ENCODE data around the gene SLIT3. TPM values are rescaled to one million over a fixed set of nuclear protein-coding genes. Genes with fewer than 3 reads are reported as not detected.

Gene SLIT3
- total RNA-seq, 2 experiments from 2014 or later, result not detected

DNA sequence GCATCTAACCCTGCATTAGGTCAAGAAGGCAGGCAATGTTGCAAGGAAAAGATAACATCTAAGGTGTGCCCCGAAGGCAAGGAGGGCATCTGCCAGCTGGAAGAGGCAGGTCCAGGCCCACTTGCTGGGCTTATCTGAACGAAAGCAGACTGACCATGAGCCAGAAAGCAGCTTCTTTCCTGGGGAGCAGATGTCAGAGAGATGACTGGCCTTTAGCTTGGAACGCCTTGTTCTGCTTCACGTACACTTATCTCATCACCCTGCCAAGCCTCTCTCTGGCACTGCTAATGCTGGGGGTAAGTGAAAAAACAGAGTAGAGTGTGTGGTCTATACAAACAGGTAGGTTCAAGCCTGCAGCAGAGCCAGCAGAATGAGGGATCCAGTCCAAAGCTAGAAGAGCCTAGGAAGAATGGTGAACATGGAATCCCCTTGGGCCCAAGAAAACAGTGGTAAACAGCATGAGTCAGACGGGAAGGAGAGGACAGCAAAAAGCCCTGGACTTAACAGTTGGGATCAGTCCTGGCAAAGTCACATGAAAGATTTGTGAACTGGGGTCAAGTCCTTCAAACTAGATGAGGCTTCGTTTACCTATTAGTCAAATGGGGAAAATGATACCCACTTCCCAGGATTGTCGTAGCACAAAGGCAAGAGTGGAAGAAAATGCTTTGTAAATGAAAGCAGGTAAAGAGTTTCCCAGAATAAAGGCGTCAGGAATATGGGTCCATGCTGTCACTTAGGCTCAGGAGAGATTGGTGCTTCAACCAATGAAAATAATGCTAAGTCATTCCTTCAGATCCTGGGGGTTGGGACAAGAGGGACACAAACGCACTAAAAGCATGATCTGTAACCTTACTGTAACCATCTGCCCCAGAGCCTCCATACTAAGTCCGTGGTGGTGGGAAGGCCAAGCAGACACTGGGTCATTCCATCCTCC lies 200.9 kb downstream of the SLIT3 start:
- Mint-ChIP-seq H3K27ac (no peak overlapping the region), H3K9me3 (peaks cover under 1% of the 10 kb centered on the region), H3K36me3 (ENCODE audit: low read depth) (no peaks in the 10 kb centered on the region), H3K4me1 (no peaks in the 10 kb centered on the region), H3K27me3 (no peaks in the 10 kb centered on the region), H3K4me3 (no peak overlapping the region)
- DNase-seq, result no peak
- CTCF ChIA-PET, result no interaction called here
- POLR2A ChIA-PET, result no interaction called here

DNA sequence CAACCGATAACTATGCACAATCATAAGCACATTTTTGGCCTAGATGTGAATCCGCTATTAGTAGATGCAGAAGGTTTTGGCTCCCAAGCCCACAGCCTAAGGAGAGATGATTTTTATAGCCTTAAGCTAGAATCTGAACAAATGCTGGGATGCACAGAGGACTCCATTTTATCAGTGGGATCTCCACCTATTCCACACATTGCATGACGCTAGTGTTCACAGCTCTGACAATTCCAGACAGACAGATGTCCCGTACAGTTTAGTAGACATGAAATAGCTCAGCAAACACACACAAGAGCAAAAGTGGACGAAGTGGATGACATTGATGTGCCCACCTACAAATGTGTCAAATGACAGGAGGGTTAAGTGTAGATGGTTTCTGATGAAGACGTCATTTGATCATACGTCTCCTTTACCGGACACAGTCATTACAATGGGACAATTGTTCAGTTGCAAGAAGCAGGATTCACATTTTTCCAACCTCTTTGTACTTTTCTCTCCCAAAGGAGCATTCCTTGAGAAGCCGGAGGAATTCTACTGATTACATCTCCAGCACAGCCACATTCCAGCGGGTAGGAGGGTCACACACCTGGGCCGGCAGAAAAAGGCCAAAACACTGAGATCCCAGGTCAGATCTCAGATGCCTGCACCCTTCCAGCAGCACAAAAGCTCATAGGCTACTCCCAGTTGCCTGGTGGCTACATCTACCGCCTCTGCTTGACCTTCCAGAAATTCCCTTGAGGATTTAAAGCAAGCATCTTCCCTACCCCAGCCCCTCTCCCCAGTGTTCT lies 202.4 kb downstream of the SLIT3 start:
- ChIA-PET CTCF (no interaction called here), POLR2A (no interaction called here)
- Mint-ChIP-seq H3K36me3 (ENCODE audit: low read depth) (no peaks in the 10 kb centered on the region), H3K27me3 (no peaks in the 10 kb centered on the region), H3K9me3 (no peaks in the 10 kb centered on the region), H3K4me3 (no peak overlapping the region), H3K4me1 (no peaks in the 10 kb centered on the region), H3K27ac (no peak overlapping the region)
- no peak for DNase-seq

DNA sequence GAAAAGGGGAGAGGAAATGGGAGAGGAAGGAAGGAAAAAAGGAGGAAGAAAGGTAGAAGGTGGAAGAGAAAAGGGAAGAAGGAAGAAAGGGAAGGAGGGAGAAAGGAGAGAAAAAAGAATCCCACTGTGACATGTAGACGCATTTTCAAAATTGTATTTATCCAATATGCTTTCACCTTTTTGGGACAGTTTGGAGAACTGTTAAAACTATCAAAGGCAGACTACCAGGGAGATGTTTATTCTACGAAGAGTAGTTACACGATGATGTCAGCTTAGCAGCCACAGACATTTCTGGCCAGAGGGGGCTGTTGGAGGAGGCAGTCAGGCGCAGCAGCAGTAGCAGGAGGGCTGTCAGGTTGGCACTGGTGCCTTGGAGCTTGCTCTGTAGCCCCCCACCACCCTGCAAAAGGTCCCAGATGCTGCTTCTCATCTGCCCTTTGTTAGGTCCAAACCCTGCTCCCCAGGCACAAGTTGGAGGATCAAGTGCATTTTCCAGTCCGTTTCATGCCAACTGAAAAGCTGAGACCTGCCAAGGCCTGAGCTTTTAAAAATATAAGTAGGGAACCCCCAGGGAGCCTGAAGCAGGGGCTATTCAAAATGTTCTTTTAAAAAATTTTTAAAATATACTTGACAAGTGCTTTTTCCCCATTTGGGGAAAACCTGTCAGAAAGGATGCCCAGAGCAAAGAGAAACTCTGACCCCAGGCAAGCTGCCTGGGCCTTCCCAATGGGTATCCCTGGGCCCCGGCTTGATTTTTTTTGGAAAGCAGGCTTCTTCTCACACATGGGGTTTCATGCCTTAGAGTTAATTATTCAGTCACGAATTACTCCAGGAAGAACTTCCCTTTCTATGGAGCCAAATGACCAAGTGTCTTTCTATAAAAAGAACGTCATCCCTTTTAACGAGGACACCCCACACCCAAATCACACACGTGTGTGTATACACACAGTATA lies 203.3 kb downstream of the SLIT3 start:
- ChIA-PET CTCF (no interaction called here), POLR2A (no interaction called here)
- H3K9me3 Mint-ChIP-seq, result no peaks in the 10 kb centered on the region
- H3K27ac Mint-ChIP-seq, result no peak overlapping the region
- DNase-seq, result no peak
- no peaks in the 10 kb centered on the region for H3K36me3 Mint-ChIP-seq (ENCODE audit: low read depth)
- H3K4me1 Mint-ChIP-seq, result no peaks in the 10 kb centered on the region
- no peak overlapping the region for H3K4me3 Mint-ChIP-seq
- H3K27me3 Mint-ChIP-seq, result no peaks in the 10 kb centered on the region

DNA sequence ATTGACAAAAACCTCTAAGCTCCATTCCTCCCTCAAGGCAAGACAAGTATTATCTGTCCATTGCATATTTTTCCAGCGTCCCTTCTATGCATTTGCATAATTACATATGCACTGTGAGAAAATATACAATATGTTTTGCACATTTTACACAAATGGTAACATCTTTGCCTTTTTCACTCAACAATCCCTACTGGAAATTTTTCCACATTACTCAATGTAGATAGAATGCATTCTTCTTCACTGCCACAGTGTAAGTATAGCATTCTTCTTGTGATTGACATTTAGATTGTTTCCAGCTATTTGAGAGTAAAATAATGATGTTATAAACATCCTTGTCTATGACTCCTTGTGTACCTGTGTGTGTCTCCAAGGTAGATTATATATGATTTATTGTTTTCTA lies 205.0 kb downstream of the SLIT3 start:
- no peaks in the 10 kb centered on the region for H3K9me3 Mint-ChIP-seq
- H3K27ac Mint-ChIP-seq, result no peak overlapping the region
- no peaks in the 10 kb centered on the region for H3K36me3 Mint-ChIP-seq (ENCODE audit: low read depth)
- ChIA-PET CTCF (no interaction called here), POLR2A (no interaction called here)
- H3K27me3 Mint-ChIP-seq, result no peaks in the 10 kb centered on the region
- no peak for DNase-seq
- H3K4me1 Mint-ChIP-seq, result no peaks in the 10 kb centered on the region
- H3K4me3 Mint-ChIP-seq, result no peak overlapping the region

DNA sequence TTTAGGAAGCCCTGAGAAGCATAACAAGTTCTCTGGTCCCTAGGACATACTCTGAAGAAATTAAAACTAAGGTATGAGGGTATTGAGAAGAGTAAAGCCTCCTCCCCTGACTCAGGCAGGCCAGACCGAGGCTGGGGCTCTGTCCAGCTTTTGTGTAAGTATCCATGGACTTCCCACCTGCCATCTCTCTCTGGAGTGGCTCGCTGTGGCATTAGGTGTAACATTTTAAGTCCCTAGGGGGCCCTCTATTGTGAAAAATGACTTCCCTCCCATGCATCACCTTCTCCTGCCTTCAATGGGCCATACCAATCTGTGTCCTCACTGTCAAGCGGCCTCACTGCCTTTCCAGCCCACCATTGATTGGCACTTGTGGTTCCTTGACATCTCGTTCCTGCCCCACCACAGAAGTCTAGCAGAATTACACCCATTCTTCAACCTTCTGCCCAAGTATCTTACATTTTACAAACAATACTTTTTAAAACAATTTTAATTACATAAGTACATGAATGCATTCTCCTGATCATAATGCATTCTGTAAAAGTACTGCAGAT lies 205.5 kb downstream of the SLIT3 start:
- Mint-ChIP-seq H3K36me3 (ENCODE audit: low read depth) (no peaks in the 10 kb centered on the region), H3K9me3 (no peaks in the 10 kb centered on the region), H3K27ac (no peak overlapping the region), H3K4me1 (no peaks in the 10 kb centered on the region), H3K4me3 (no peak overlapping the region), H3K27me3 (no peaks in the 10 kb centered on the region)
- ChIA-PET POLR2A (no interaction called here), CTCF (no interaction called here)
- no peak for DNase-seq

DNA sequence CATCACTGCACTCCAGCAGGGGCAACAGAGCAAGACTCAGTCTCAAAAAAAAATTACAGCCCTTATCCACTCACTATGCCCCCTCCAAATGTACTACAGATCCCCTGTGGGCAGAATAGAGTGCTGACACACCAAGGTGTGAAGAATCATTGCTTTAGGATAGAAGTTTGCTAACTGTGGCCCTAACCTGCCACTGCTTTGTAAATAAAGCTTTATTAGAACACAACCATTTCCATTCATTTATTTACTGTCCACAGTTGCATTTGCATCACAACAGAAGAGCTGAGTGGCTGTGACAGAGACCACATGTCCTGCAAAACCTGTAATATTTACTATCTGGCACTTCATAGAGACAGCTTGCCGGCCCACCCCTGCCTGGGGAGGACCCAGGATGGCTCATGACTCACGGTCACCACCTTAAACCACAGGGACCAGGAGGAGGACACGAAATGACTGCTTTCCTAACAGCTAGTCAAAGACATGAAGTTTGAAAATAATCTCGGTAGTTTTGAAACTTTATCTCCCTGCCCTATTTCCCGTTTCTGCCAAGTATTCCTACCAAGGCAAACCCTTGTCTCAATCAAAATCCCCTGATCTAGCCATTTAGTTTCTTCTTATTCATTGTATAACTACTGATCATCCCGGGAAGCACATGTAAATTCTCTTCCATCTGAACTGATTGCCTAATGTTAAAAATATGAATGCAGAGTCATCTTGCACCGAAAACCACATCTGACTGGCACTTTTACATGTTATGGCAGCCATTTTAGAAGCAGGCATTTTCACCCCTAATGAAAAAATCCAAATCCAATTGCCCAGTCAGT lies 206.1 kb downstream of the SLIT3 start:
- no peak for DNase-seq
- POLR2A ChIA-PET, result no interaction called here
- no peaks in the 10 kb centered on the region for H3K4me1 Mint-ChIP-seq
- H3K27me3 Mint-ChIP-seq, result no peaks in the 10 kb centered on the region
- no peak overlapping the region for H3K27ac Mint-ChIP-seq
- no peaks in the 10 kb centered on the region for H3K36me3 Mint-ChIP-seq (ENCODE audit: low read depth)
- no peak overlapping the region for H3K4me3 Mint-ChIP-seq
- no peaks in the 10 kb centered on the region for H3K9me3 Mint-ChIP-seq
- CTCF ChIA-PET, result no interaction called here

DNA sequence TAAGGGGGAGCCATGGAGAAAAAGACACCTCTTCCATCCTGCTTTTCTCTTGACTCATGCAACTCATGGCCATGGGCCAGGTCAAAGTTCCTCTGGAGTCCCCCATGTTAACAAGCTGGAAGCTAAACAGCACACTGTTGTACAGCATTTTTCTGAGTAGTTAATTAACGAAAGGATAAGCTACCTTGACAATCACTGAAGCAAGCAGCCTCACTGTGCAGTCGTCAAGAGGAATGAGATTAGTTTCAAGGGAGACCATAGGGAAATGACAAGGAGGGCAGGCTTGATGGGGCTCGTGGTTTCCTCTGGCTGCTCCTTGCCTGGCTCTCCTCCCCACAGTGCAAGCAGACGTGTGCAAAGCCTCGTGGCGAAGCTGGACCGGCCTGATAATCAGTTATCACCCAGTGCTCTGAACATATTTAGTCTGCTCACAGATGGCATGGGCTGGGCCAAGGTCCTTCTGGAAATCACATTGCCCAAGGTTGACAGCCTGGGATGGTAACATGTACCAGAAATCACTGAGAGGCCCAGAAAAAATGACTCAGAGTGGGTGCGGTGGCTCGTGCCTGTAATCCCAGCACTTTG lies 209.5 kb downstream of the SLIT3 start:
- CTCF ChIA-PET, result no interaction called here
- POLR2A ChIA-PET, result no interaction called here
- H3K9me3 Mint-ChIP-seq, result no peaks in the 10 kb centered on the region
- H3K4me1 Mint-ChIP-seq, result no peaks in the 10 kb centered on the region
- H3K27me3 Mint-ChIP-seq, result no peaks in the 10 kb centered on the region
- H3K27ac Mint-ChIP-seq, result no peak overlapping the region
- no peak overlapping the region for H3K4me3 Mint-ChIP-seq
- no peaks in the 10 kb centered on the region for H3K36me3 Mint-ChIP-seq (ENCODE audit: low read depth)
- DNase-seq, result no peak

DNA sequence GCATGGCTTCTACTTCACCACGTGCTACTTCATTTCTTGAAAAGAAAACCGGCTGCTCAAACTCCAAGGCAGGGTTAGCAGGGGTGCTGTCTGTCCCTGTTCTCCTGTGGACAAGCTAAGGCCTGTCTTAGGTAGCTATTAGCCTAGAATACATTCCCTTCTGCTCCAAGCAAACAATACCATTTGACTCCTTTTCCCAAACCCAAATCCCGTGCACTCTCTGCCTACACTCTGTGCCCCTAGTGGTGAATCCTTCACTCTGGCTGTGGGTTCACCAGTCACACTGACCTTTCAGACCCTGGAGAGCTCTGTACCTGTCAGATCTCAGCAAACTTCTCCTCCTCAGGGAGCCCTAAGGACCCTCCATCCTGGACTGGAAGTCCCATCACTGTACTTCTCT lies 211.6 kb downstream of the SLIT3 start:
- H3K27me3 Mint-ChIP-seq, result no peaks in the 10 kb centered on the region

DNA sequence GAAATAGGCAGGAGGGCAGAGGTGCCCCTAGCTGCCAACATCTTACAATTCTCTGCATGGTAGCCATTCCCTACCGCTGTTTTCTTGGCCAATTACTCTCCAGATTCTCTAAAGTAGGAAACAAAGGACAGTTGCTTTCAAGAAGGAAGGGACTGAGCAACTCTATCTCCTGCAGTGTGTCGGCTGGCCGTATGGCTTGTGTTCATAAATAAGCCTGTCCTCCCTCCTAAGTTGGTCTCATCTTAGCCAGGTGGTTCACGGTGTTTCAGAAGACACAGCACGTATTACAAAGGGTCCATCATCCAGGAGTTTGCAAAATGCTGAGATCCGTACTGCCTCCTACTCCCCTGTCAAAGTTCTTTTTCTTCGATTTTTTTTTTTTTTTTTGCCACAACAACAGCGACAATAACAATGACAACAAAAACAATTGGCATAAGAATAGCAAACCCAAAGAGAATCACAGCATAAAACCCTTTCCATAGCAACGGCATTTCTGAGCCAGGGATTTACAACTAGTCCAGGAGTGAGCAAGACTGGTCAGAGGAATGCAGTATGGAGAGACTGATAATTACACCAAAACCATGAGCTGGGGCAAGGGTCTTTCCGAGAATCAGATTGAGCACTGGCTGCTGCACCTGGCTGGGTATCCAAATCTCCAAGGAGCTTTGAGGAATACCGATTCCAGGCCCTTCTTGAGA lies 212.8 kb downstream of the SLIT3 start:
- H3K36me3 Mint-ChIP-seq (ENCODE audit: low read depth), result no peaks in the 10 kb centered on the region
- no peak for DNase-seq
- no peaks in the 10 kb centered on the region for H3K9me3 Mint-ChIP-seq
- H3K27ac Mint-ChIP-seq, result no peak overlapping the region
- ChIA-PET CTCF (no interaction called here), POLR2A (no interaction called here)
- no peaks in the 10 kb centered on the region for H3K4me1 Mint-ChIP-seq
- H3K4me3 Mint-ChIP-seq, result no peak overlapping the region
- no peaks in the 10 kb centered on the region for H3K27me3 Mint-ChIP-seq

More for the DNA sequence above, 211.6 kb downstream of the SLIT3 start:
- POLR2A ChIA-PET, result no interaction called here
- no peak for DNase-seq
- H3K4me1 Mint-ChIP-seq, result no peaks in the 10 kb centered on the region
- H3K27ac Mint-ChIP-seq, result no peak overlapping the region
- no peaks in the 10 kb centered on the region for H3K36me3 Mint-ChIP-seq (ENCODE audit: low read depth)
- H3K9me3 Mint-ChIP-seq, result no peaks in the 10 kb centered on the region
- no peak overlapping the region for H3K4me3 Mint-ChIP-seq
- CTCF ChIA-PET, result no interaction called here

DNA sequence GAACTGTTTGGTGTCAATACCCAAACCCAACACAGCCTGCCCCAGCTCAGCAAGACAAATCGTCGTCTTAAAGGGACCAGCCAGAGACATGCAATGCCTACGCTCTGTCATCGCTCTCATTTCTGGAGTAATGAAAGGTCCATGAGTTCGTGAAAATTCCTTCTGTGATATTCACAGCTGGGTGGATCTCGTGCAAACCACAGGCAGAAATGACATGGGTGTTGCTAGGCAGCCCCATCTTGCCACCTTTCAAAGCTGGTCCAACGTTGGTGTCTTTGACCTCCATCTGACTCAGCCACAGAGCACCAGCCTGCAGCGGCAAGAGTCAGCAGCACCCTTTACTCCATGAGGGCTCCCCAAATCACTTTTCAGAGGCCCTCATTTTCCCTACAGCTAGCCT lies 215.3 kb downstream of the SLIT3 start:
- H3K4me1 Mint-ChIP-seq, result no peaks in the 10 kb centered on the region
- no peaks in the 10 kb centered on the region for H3K9me3 Mint-ChIP-seq
- ChIA-PET POLR2A (no interaction called here), CTCF (no interaction called here)
- no peaks in the 10 kb centered on the region for H3K27me3 Mint-ChIP-seq
- no peak overlapping the region for H3K27ac Mint-ChIP-seq
- DNase-seq, result no peak
- H3K36me3 Mint-ChIP-seq (ENCODE audit: low read depth), result no peaks in the 10 kb centered on the region
- no peak overlapping the region for H3K4me3 Mint-ChIP-seq

DNA sequence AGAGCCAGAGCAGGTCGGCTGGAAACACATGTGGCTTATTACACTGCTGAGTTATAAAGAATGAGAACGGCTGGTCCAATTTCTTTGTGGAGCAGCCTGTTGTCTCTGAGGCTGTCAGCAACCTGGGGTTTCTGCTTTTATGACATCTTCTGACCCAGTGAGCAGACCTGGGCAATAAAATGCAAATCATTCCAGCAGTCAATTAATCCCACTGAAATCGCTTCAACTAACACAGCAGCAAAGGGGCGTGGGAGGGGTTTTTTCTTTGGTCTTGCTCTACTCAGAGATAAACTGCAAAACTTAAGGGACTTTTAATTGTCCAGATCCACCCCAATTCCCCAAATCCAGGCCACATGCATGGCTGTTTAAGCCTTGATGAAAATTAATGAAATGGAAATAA lies 215.7 kb downstream of the SLIT3 start:
- POLR2A ChIA-PET, result no interaction called here
- no peak overlapping the region for H3K27ac Mint-ChIP-seq
- no peaks in the 10 kb centered on the region for H3K9me3 Mint-ChIP-seq
- DNase-seq, result no peak
- no peak overlapping the region for H3K4me3 Mint-ChIP-seq
- H3K36me3 Mint-ChIP-seq (ENCODE audit: low read depth), result no peaks in the 10 kb centered on the region
- H3K27me3 Mint-ChIP-seq, result no peaks in the 10 kb centered on the region
- H3K4me1 Mint-ChIP-seq, result no peaks in the 10 kb centered on the region
- CTCF ChIA-PET, result no interaction called here

DNA sequence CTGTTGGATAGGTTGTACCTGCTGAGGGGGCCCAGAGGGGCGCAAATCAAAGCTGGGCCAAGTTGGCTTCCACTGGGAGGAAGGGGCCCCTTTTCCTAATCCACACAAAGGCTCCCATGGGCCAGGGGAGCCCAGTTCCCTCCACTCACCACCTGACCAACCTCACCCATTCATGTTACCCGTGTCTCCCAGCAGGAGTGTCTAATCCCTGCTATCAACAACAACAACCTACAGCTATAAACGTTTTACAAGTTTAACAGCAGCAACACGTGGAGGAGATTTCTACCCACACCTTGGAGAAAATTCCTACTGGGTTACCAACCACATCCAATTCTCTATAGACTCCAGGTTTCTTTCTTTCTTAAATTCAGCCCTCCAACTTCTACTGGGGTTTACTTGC lies 216.2 kb downstream of the SLIT3 start:
- Mint-ChIP-seq H3K9me3 (no peaks in the 10 kb centered on the region), H3K4me1 (no peaks in the 10 kb centered on the region), H3K27me3 (no peaks in the 10 kb centered on the region), H3K36me3 (ENCODE audit: low read depth) (no peaks in the 10 kb centered on the region), H3K27ac (no peak overlapping the region), H3K4me3 (no peak overlapping the region)
- POLR2A ChIA-PET, result no interaction called here
- CTCF ChIA-PET, result no interaction called here
- no peak for DNase-seq
